Stimulated activated CD8-positive, alpha-beta memory T cell treated with anti-CD3 and anti-CD28 coated beads, Interleukin-15, amount 100 ng/mL, for 1 hour (primary cell): ENCODE results near the gene SPC24.
"Not testable (repeated sequence)": the region's sequence is repeated elsewhere in the genome, so short reads cannot be mapped to it uniquely, and the experiment has no call there.

Source experiments
- DNase-seq: peaks from one replicate; pipeline ENCODE4 v3.0.0-alpha.2; 2020; ENCODE audit warnings: low read depth

Gene SPC24

DNA sequence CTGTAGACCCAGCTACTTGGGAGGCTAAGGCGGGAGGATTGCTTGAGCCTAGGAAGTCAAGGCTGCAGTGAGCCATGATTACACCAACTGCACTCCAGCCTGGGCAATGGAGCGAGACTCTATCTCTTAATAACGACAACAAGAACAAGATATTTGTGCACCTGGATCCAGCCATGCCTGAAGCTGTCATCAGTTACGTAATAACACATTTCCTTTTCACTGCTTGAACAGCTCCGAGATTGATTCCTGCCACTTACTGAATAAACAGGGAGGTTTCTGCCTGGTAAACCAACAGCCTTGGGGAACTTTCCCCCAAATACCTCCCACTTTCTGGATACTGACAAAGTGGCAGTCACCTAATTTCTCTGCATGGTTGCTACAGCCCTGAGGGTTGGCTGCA, 36.4 kb upstream of the SPC24 start:
- no peak for DNase-seq

DNA sequence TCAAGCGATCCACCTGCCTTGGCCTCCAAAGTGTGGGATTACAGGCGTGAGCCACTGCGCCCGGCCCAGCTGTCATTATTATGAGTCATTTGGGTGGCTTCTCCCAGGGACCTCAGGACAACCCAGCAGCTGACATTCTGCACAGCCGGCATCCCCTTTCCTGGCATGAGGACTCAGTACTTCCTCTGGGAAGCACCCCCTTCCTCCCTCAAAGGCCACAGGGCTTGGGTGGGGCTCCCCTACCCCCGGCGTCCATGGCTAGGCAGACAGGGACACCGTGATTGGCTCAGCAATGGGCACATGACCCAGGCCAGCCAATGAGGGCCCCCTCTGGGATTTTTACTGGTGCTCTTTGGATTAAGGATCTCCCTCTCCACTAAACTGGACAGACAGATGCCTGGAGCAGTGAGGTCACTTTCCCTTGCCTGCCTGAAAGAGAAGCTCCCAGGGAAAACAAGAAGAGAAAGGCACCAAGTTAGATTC, 35.7 kb upstream of the SPC24 start:
- DNase-seq = no peak

DNA sequence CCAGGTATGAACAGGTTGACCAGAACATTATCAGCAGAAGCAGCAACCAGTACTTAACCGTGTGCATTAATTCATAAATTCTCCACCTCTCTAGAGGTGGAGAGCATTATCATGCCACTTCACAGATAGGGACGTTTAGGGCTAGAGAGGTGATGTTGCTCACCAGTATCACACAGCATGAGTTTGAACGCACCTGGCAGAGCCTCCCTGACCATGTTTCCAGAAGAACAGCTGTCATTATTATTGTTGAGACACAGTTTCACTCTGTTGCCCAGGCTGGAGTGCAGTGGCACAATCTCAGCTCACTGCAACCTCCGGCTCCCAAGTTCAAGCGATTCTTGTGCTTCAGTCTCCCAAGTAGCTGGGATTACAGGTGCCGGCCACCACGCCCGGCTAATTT, 34.9 kb upstream of the SPC24 start:
- no peak for DNase-seq

DNA sequence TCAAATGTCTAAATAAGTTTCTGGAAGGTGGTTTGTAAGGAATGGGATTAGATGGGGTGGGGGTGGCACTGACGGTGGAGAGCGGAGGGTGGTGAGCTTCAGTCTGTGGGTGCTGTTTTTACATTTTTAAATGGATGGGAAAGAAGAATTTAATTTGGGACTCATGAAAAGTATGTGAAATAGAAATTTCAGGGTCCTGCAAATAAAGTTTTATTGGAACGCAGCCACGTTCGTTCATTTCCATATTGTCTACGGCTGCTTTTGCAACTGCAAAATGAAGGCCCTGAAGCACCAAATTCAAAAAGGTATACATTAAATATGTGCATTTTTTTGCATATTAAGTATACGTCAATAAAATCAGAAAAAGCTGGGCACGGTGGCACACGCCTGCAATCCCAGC, 31.9 kb upstream of the SPC24 start:
- DNase-seq = no peak

- no peak for DNase-seq
Observed at GRCh38 chr19:11182994-11183393, 27.4 kb upstream of the SPC24 start.

DNA sequence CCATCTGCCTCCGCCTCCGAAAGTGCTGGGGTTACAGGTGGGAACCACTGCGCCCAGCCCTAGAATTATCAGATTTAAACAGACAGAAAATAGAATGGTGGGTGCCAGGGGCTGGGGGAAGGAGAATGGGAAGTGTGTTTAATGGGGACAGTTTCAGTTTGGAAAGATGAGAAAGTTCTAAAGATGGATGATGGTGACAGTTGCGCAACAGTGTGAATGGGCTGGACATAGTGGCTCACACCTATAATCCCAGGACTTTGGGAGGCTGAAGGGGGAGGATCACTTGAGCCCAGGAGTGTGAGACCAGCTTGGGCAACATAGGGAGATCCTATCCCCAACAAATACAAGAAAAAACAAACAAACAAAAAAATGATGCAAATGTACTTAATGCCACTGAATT, 25.9 kb upstream of the SPC24 start:
- DNase-seq = no peak

DNA sequence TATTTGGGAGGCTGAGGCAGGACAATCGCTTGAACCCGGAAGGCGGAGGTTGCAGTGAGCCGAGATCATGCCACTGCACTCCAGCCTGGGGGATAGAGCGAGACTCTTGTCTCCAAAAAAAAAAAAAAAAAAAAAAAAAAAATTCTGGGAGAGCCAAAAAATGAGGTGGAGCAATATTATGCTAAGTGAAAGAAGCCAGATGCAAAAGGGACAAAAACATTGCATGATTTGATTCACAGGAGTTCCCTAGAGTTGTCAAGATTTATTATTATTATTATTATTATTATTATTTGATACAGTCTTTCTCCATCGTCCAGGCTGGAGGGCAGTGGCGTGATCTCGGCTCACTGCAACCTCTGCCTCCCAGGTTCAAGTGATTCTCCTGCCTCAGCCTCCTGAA, 25.4 kb upstream of the SPC24 start:
- not testable (repeated sequence) for DNase-seq

- no peak for DNase-seq
Observed at GRCh38 chr19:11180346-11180745, 24.8 kb upstream of the SPC24 start.

GRCh38 chr19:11179716-11180297, 24.2 kb upstream of the SPC24 start:
- no peak for DNase-seq

GRCh38 chr19:11179145-11179465, 23.5 kb upstream of the SPC24 start:
- not testable (repeated sequence) for DNase-seq

- no peak for DNase-seq
Observed at GRCh38 chr19:11177592-11177991, 22.0 kb upstream of the SPC24 start.

- no peak for DNase-seq
Observed at GRCh38 chr19:11176466-11177193, 21.0 kb upstream of the SPC24 start.

DNA sequence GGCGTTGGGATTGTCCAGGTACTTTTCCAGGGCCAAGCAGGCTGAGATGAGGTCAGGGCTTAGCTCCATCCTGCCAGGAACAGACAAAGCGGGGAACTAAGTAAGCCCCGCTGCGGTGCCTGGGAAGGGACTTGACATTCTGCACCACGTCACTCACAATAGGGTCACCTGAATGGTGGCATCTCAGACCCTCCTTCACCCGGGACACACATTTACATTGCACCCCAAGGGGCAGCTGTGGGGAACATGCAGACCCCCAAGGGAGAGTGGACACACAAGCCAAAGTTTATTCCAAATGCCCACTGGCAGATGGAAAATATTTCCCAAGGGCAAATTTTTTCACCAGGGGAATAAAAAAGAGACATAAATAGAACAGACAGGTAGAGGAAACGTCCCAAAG, 20.3 kb upstream of the SPC24 start:
- no peak for DNase-seq

GRCh38 chr19:11174336-11174735, 18.8 kb upstream of the SPC24 start:
- no peak for DNase-seq

DNA sequence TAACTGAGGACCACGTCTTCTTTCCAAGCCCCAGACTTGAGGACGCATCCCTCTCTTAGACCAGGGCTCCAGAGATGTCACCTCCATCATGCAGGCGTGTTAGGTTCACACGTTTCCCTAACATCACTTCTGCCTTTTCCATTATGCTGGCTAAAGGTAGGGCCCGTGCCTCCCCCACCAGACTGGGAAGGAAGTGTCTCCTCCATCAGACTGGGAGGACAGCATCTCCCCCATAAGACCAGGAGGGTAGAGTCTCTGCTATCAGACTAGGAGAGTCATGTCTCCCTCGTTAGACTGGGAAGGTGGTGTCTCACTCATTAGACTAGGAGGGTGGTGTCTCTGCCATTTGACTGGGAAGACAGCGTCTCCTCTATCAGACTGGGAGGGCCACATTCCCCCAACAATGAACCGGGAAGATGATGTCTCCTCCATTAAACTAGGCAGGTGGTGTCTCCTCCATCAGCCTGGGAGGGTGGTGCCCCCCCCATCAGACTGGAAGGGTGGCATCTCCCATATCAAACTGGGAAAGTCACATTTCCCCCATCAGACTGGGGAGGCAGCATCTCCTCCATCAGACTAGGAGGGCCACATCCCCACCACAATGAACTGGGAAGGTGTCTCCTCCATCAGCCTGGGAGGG, 18.1 kb upstream of the SPC24 start:
- no peak for DNase-seq

DNA sequence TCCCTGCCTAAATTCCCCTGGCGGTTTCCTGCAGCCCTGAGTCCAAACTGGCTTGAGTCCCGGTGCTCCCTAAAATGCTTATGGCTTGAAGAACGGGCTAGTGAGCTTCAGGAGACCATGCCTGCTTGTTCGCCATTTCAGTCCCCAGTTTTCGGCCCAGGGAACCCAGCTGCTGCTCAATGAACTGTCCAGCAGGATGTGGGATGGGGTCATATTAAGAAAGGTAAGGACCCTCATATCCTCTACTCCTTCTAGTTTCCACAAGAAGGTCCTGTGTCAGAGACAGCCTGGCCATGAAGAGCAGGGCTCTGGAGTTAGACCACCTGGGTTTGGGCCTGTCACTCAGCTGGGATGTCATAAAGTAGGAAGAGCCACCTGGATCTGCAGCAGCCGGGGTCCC, 17.0 kb upstream of the SPC24 start:
- DNase-seq = no peak

GRCh38 chr19:11171144-11171543, 15.6 kb upstream of the SPC24 start:
- no peak for DNase-seq

DNA sequence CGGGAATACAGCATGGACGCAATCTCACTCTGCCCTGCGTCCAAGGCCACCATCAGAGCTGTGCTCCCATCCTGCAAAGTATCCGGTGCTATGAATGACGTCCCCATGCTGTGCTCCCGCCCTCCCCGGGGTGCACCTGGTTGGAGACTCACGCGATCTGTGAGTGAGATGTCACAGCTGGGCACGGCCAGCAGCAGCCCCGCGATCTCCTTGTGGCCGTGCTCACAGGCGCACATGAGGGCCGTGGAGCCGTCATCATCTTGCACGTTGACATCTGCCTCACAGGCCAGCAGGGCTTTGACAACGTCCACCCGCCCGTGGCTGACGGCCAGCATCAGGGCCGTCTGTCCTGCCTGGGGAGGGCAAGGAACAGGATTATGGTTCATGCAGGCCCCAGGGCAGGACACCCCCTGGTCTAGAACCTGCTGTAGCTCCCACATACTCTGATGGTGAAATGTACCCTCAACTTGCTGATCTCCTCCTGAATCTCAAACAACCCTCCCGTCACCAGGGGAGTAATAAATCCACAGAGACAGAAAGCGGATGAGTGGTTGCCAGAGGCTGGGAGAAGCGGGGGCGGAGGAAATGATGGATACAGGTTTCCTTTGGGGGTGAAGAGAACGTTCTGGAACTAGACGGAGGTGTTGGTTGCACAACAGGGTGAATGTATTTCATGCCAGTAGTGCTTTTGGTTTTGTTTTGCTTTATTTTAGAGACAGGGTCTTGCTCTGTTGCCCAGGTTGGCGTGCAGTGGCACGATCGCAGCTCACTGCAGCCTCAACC, 14.5 kb upstream of the SPC24 start:
- DNase-seq = no peak

- DNase-seq = no peak
Observed at GRCh38 chr19:11168568-11168967, 13.0 kb upstream of the SPC24 start.

- DNase-seq = no peak
Observed at GRCh38 chr19:11166281-11167142, 10.9 kb upstream of the SPC24 start.

DNA sequence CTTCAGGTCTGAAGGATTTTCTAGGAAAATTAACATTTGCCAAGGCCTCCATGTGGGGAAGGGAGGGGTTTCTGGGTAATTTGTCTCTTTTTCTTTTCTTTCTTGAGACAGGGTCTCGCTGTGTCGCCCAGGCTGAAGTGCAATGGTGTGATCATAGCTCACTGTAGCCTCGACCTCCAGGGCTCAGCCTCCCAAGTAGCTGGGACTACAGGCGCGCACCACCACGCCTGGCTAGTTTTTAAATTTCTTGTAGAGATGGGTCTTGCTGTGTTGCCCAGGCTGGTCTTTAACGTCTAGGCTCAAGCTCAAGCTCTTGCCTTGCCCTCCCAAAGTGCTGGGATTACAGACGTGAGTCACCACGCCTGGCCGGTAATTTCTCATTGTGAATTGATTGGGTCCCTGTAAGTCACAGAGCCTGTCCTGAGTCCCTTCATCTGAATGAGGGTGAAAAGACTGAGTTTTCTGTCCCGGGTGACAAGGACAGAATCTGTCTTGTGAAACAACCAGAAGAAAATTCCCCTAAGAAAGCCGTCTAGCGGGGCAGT, 10.0 kb upstream of the SPC24 start:
- DNase-seq = no peak
